Right lobe of liver (tissue), 6 donors: Measurements from ENCODE around the gene SLC10A7. TPM values are rescaled to one million over a fixed set of nuclear protein-coding genes. Genes with fewer than 3 reads are reported as not detected.

ENCODE experiments used
- ATAC-seq, 4 donors: fragments of 200-7000 bp; cut with Tn5 transposase; one replicate each; pipeline ENCODE4 v1.9.1; 2020; ENCODE audit warnings: mild to moderate bottlenecking in 4 of 4, moderate library complexity in 4 of 4
- DNase-seq, 3 donors: peaks; one replicate each; pipeline ENCODE4 v3.0.0-alpha.2; 2020
- H3K27ac ChIP-seq, 3 donors: fragments of 200-600 bp; one replicate each; pipeline ENCODE4 v1.8.0; 2022
- H3K27me3 ChIP-seq, 2 donors: fragments of 200-600 bp; one replicate each; pipeline ENCODE4 v1.8.0; 2022
- H3K36me3 ChIP-seq, 4 donors: fragments of 200-600 bp; sonication (generic) in 1 of 4; one replicate each; pipeline versions ENCODE4 v1.5.1 to v1.8.0; 2017 to 2022; ENCODE audit warnings: control low read depth in 1 of 4
- H3K4me1 ChIP-seq, 4 donors: fragments of 200-600 bp; sonication (generic) in 1 of 4; one replicate each; pipeline versions ENCODE4 v1.5.1 to v1.8.0; 2017 to 2022; ENCODE audit warnings: control low read depth in 1 of 4
- H3K4me3 ChIP-seq, 3 donors: fragments of 200-600 bp; one replicate each; pipeline ENCODE4 v1.8.0; 2022
- H3K9me3 ChIP-seq, 4 donors: fragments of 200-600 bp; sonication (generic) in 1 of 4; one replicate each; pipeline versions ENCODE4 v1.5.1 to v1.8.0; 2017 to 2022; ENCODE audit warnings: control low read depth in 1 of 4
- POLR2A ChIP-seq: fragments of 450-650 bp; IDR thresholded peaks from one replicate; pipeline ENCODE4 v1.6.1; 2017; ENCODE audit warnings: antibody characterized with exemption, mild to moderate bottlenecking
- WGBS: methylation state at CpG from one replicate; pipeline ENCODE4 v1.1.6; 2018; ENCODE audit warnings: low coverage, low lambda C conversion rate; ENCODE audit not compliant: insufficient coverage; ENCODE audit errors: missing lambda C conversion rate; 5-methylcytosine and 5-hydroxymethylcytosine counted together
- intact Hi-C, 2 donors: fragments of 100-400 bp; cut with DNase I; formaldehyde crosslinking; loops; one replicate each; pipeline versions ENCODE4 v1.11.2 to v1.14.1; 2022
- total RNA-seq, 6 experiments: library from RNA; depleted of rRNA in 2 of 6; stranded (reverse); fragments of >200 nt in 2 of 6; fragmentation: NEBNext Ultra II Directional in 3 of 6; extraction: Animal tissue kit (Norgen Biotek cat#: 25700) in 3 of 6; gene quantifications; one replicate each; pipeline versions ENCODE4 v1.1.0 to v1.2.4, GENCODE V29; 2016 to 2023
- TF ChIP-seq, protein P1 (sequence below), 4 donors: fragments of 200-600 bp in 3 of 4; fragments of 450-650 bp in 1 of 4; IDR thresholded peaks; one replicate each; pipeline versions ENCODE4 v1.5.1 to v1.8.0; 2016 to 2022; ENCODE audit warnings: antibody characterized with exemption in 4 of 4, mild to moderate bottlenecking in 2 of 4
- donor health status: DM: no; HTN: yes; CAD: no.
- donor health status: DM: no; HTN: no; CAD: no.
- donor health status: DM: no; HTN: no; CAD: no.
- donor health status: DM: no; HTN: yes; CAD: no.
- donor health status: DM: no; HTN: yes; CAD: no.

Gene SLC10A7
- total RNA-seq, 6 experiments from 2014 or later, result 6.3 to 13.5 (median 9.5) TPM

DNA sequence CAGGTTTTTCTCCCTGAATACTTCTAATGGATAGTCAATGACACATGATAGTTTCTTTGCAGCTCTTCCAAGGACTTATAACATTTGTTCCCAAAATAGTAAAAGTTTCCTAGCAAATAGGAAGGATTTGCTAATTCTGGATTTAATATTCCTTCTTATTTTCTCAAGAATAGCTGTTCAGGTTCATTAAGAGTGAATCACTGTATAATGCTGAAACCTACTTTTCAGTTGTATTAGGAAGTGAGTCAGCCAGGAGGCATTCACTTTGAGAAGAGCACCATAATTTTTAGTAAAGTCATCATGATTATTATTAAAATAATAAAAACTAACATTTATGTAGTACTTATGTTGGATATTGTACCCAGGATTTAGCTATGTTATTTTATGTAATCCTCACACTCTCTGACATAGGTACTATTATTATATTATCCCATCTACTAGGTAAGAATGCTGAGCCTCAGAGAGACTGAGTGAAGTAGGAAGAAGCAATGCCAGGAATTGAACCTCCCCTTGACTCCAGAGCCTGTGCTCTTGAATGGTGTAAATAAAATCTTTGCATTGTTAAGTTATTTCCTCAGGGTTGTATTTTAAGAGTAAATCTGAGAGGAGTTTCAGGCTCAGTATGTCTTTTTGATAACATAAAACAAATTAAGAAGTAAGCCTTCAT is 192.6 kb downstream of the SLC10A7 start:
- no peaks in the 10 kb centered on the region for H3K4me1 ChIP-seq
- no peaks in the 10 kb centered on the region for H3K9me3 ChIP-seq
- DNase-seq (no peak), ATAC-seq (no peak)
- no peak overlapping the region for H3K27ac ChIP-seq
- no peaks in the 10 kb centered on the region for H3K27me3 ChIP-seq
- TF ChIP-seq, protein P1, sequence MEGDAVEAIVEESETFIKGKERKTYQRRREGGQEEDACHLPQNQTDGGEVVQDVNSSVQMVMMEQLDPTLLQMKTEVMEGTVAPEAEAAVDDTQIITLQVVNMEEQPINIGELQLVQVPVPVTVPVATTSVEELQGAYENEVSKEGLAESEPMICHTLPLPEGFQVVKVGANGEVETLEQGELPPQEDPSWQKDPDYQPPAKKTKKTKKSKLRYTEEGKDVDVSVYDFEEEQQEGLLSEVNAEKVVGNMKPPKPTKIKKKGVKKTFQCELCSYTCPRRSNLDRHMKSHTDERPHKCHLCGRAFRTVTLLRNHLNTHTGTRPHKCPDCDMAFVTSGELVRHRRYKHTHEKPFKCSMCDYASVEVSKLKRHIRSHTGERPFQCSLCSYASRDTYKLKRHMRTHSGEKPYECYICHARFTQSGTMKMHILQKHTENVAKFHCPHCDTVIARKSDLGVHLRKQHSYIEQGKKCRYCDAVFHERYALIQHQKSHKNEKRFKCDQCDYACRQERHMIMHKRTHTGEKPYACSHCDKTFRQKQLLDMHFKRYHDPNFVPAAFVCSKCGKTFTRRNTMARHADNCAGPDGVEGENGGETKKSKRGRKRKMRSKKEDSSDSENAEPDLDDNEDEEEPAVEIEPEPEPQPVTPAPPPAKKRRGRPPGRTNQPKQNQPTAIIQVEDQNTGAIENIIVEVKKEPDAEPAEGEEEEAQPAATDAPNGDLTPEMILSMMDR (IDR thresholded peaks at IDR 0.05), result no peak
- TF ChIP-seq POLR2A, result no peak
- H3K4me3 ChIP-seq, result no peak overlapping the region
- intact Hi-C loops, result no loop called here
- no peaks in the 10 kb centered on the region for H3K36me3 ChIP-seq

DNA sequence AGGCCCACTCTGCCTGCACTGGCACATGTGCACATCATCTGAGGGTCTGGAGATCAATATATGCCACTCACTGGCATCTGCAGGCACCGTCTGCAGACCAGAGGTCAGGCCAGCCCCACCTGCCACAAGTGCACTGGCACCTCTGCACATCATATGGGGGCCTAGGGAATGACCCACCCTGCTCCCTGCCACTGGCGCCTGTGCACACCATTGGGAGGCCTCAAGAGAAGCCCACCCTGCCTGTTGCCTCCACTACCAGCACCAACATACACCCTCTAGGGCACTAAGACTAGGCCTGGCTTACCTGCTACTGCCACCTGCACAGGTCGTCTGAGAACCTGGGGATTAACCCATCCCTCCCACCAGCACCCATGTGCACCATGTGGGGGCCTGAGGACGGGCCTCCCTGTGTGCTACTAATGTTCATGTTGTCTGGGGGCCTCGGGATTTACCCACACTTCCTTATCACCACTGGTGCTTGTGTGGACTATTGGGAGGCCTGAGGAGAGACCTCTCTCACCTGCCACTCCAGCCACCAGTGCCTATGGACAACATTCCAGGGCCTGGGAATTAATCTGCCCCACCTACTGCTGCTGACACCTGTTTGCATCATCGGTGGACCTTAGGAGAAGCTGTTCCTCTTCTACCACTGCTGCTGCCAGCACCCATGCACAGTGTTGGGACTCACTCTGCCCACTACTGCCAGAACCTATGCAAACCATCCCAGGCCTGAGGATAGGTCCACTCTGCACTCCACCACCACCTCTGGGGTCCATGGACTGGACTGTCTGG is 193.7 kb downstream of the SLC10A7 start:
- Histone ChIP-seq H3K4me3 (no peak overlapping the region), H3K9me3 (no peaks in the 10 kb centered on the region), H3K27me3 (no peaks in the 10 kb centered on the region), H3K4me1 (no peaks in the 10 kb centered on the region), H3K27ac (no peak overlapping the region), H3K36me3 (no peaks in the 10 kb centered on the region)
- WGBS, result 80% methylated on average over 1 of the region's 6 CpGs
- intact Hi-C loops, result no loop called here
- ATAC-seq (peak in 1 of 4 donors; percentile 13), DNase-seq (no peak)
- TF ChIP-seq, protein P1 (IDR thresholded peaks at IDR 0.05), result no peak
- no peak for TF ChIP-seq POLR2A

DNA sequence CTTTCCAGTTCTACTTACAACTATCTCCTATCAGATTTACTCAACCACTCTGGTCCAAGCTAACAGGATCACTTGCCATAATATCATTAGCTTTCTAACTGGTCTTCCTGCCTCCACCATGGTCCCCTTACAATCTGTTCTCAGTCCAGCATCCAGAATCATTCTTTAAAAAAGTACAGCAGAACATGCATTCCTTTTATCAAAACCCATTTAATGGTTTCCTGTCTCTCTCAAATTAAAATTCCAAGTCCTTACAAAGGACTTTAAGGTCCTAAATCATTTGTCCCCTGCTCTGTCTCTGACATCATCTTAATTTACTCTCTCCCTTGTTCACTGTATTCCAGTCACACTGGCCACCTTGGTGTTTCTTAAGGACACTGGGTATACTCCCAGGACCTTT is 202.8 kb downstream of the SLC10A7 start:
- H3K4me3 ChIP-seq, result no peak overlapping the region
- no peaks in the 10 kb centered on the region for H3K36me3 ChIP-seq
- DNase-seq (no peak), ATAC-seq (no peak)
- no peaks in the 10 kb centered on the region for H3K4me1 ChIP-seq
- no peak for TF ChIP-seq POLR2A
- TF ChIP-seq, protein P1 (IDR thresholded peaks at IDR 0.05), result no peak
- no peak overlapping the region for H3K27ac ChIP-seq
- no peaks in the 10 kb centered on the region for H3K9me3 ChIP-seq
- intact Hi-C loops, result no loop called here
- no peaks in the 10 kb centered on the region for H3K27me3 ChIP-seq

DNA sequence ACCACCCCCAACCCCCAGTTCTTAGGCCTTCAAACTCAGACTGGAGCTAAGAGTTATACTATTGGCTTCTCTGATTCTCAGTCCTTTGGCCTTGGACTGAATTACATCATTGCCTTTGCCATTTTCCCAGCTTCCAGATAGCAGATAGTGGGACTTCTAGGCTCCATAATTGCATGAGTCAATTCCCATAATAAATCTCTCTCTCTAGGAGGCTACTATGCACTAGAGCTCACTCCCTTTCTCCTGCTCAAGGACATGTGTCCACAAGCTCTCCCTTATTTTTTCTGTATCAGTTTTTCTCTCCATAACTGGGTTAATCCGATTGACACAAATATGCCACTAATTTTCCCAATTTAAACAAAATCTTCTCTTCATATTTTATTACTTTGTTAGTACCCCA is 204.0 kb downstream of the SLC10A7 start:
- H3K36me3 ChIP-seq, result no peaks in the 10 kb centered on the region
- DNase-seq (no peak), ATAC-seq (no peak)
- TF ChIP-seq POLR2A, result no peak
- TF ChIP-seq, protein P1 (IDR thresholded peaks at IDR 0.05), result no peak
- H3K9me3 ChIP-seq, result no peaks in the 10 kb centered on the region
- H3K4me3 ChIP-seq, result no peak overlapping the region
- no peak overlapping the region for H3K27ac ChIP-seq
- intact Hi-C loops, result no loop called here
- WGBS, result 91% methylated on average over 1 of the region's 1 CpG
- no peaks in the 10 kb centered on the region for H3K4me1 ChIP-seq
- no peaks in the 10 kb centered on the region for H3K27me3 ChIP-seq
